ENCODE results near the gene MPDZ.
A peak's percentile ranks its signal among the peaks of the same experiment; 100 is the strongest.

The MPDZ gene

DNA sequence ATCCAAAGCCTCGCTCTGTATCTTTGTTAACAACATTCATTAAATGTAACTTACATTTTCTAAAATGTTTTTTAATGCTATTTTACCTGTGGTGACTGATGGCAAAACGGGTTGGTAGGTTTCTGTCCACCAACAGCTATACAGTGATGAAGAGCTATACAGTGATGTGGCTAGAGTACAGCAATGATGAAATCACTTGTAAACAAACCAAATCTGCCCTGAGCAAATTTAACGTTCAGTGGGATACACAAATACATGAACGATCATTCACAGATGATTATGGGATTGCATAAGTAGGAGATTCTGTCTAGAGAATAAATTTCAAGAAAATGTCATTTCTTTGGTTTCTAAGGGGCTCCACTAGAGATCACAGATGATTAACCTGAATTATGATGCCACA, 132.7 kb downstream of the MPDZ start:
- Histone ChIP-seq H3K9me3 (replicated peaks in 1 of 2; ENCODE audit: control insufficient read depth in 2 of 2, insufficient read depth in 1 of 2, low read depth in 1 of 2, low read length in 2 of 2) (no peaks in the 10 kb centered on the region), H2BK12ac (ENCODE audit: low read length) (no peak overlapping the region), H2AFZ (ENCODE audit: low read length) (no peak overlapping the region), H3K9ac (ENCODE audit: low read depth, low read length, poor library complexity) (no peak overlapping the region), H3K4ac (ENCODE audit: low read length) (no peak overlapping the region), H3K79me1 (ENCODE audit: low read depth, low read length) (no peaks in the 10 kb centered on the region), H3K4me3 (ENCODE audit: low read length in 2 of 2) (no peak overlapping the region), H3K23ac (ENCODE audit: low read depth, low read length, poor library complexity) (no peak overlapping the region), H3K4me2 (ENCODE audit: insufficient read depth, low read length, poor library complexity, severe bottlenecking) (no peak overlapping the region), H3K36me3 (replicated peaks in 1 of 2; ENCODE audit: control insufficient read depth in 2 of 2, insufficient read depth in 2 of 2, low read length in 2 of 2) (peaks cover 2 to 54% of the 10 kb centered on the region in 2 donors), H2BK120ac (ENCODE audit: low read depth, low read length) (no peak overlapping the region), H3K27ac (replicated peaks; ENCODE audit: low read length) (no peak overlapping the region), H3K14ac (ENCODE audit: low read length) (no peak overlapping the region), H4K8ac (ENCODE audit: low read depth, low read length) (no peak overlapping the region), H3K27me3 (ENCODE audit: control insufficient read depth in 3 of 3, insufficient read depth in 3 of 3, low read depth in 1 of 3, low read length in 3 of 3) (no peaks in the 10 kb centered on the region), H3K4me1 (ENCODE audit: control insufficient read depth in 2 of 2, insufficient read depth in 1 of 2, low read depth in 1 of 2, low read length in 2 of 2) (peaks cover 5 to 14% of the 10 kb centered on the region in 2 donors), H3K18ac (ENCODE audit: low read length) (no peak overlapping the region), H2BK5ac (ENCODE audit: low read length) (no peak overlapping the region), H4K91ac (ENCODE audit: low read depth, low read length, poor library complexity) (no peak overlapping the region), H2AK5ac (ENCODE audit: low read depth, low read length) (no peak overlapping the region), H2BK15ac (ENCODE audit: low read length) (no peak overlapping the region)
- WGBS, 2 donors (ENCODE audit: extremely low coverage in 2 of 2, insufficient read length in 2 of 2, insufficient replicate concordance in 1 of 2), result no CpG with 5 or more reads among the region's 4 CpGs
- no peak for DNase-seq (ENCODE audit: low spot score)

DNA sequence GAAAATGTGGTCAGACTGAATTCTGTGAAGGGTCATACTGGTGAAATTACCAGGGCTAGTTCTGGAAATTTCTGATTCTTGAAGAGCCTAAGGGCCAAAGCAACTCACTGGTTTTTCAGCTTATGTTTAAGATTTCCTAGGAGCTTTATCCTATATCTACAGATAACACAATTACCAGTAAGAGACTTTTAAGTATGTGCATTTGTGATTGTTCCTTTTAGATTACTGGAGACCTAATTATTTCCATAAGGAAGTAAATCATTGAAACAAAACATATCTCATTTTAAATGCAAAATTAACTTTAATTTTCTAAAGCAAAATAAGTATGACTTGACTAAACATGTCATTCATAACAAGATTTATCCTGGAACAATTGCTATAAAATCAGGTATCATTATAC, 134.2 kb downstream of the MPDZ start:
- no peak overlapping the region for H3K14ac ChIP-seq (ENCODE audit: low read length)
- no peak for DNase-seq (ENCODE audit: low spot score)
- H3K36me3 ChIP-seq (replicated peaks in 1 of 2; ENCODE audit: control insufficient read depth in 2 of 2, insufficient read depth in 2 of 2, low read length in 2 of 2), result peaks cover 2 to 40% of the 10 kb centered on the region in 2 donors
- no peak overlapping the region for H2AK5ac ChIP-seq (ENCODE audit: low read depth, low read length)
- H3K9me3 ChIP-seq (replicated peaks in 1 of 2; ENCODE audit: control insufficient read depth in 2 of 2, insufficient read depth in 1 of 2, low read depth in 1 of 2, low read length in 2 of 2), result no peaks in the 10 kb centered on the region
- H2AFZ ChIP-seq (ENCODE audit: low read length), result no peak overlapping the region
- no peak overlapping the region for H3K9ac ChIP-seq (ENCODE audit: low read depth, low read length, poor library complexity)
- no peak overlapping the region for H3K4me2 ChIP-seq (ENCODE audit: insufficient read depth, low read length, poor library complexity, severe bottlenecking)
- no peak overlapping the region for H2BK5ac ChIP-seq (ENCODE audit: low read length)
- H2BK15ac ChIP-seq (ENCODE audit: low read length), result no peak overlapping the region
- no peak overlapping the region for H3K18ac ChIP-seq (ENCODE audit: low read length)
- no peak overlapping the region for H2BK12ac ChIP-seq (ENCODE audit: low read length)
- H2BK120ac ChIP-seq (ENCODE audit: low read depth, low read length), result no peak overlapping the region
- no peaks in the 10 kb centered on the region for H3K79me1 ChIP-seq (ENCODE audit: low read depth, low read length)
- no peak overlapping the region for H4K91ac ChIP-seq (ENCODE audit: low read depth, low read length, poor library complexity)
- no peak overlapping the region for H3K4ac ChIP-seq (ENCODE audit: low read length)
- H3K27me3 ChIP-seq (ENCODE audit: control insufficient read depth in 3 of 3, insufficient read depth in 3 of 3, low read depth in 1 of 3, low read length in 3 of 3), result no peaks in the 10 kb centered on the region
- H3K4me1 ChIP-seq (ENCODE audit: control insufficient read depth in 2 of 2, insufficient read depth in 1 of 2, low read depth in 1 of 2, low read length in 2 of 2), result peaks cover 6 to 27% of the 10 kb centered on the region in 2 donors
- no peak overlapping the region for H3K27ac ChIP-seq (replicated peaks; ENCODE audit: low read length)
- H3K4me3 ChIP-seq (ENCODE audit: low read length in 2 of 2), result no peak overlapping the region
- H4K8ac ChIP-seq (ENCODE audit: low read depth, low read length), result no peak overlapping the region
- no peak overlapping the region for H3K23ac ChIP-seq (ENCODE audit: low read depth, low read length, poor library complexity)

DNA sequence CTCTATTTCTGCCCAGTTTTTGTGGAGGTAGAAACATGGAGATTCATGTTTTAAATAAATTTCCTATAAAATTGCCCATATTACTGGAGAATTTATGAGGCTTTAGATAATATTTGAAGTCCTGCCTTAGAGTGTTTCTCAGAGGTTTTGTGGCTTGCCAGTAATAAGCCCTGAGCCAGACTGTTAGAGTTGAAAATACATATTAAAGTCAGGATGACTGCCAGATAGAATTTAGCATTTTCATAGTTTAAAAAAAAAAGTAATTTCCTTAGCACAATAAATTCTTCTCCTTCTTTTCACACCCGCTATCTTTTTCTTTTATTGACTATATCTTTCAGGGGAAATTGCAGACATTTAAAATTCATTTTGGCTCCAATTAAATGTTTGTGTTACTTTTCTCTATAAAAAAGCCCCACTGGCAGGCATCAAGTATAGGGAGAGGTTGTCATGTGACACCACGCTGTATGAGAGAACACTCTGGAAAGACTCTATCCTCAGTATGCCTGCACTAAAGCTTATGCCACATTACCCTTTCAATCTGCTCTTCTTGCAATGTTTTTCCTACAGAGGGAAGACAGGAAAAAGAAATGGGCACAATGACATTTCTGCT, 135.2 kb downstream of the MPDZ start:
- Histone ChIP-seq H4K8ac (ENCODE audit: low read depth, low read length) (no peak overlapping the region), H2BK15ac (ENCODE audit: low read length) (no peak overlapping the region), H2AFZ (ENCODE audit: low read length) (no peak overlapping the region), H2AK5ac (ENCODE audit: low read depth, low read length) (no peak overlapping the region), H3K27ac (replicated peaks; ENCODE audit: low read length) (no peak overlapping the region), H3K36me3 (replicated peaks in 1 of 2; ENCODE audit: control insufficient read depth in 2 of 2, insufficient read depth in 2 of 2, low read length in 2 of 2) (peaks cover 0 to 31% of the 10 kb centered on the region in 2 donors), H2BK12ac (ENCODE audit: low read length) (no peak overlapping the region), H2BK5ac (ENCODE audit: low read length) (no peak overlapping the region), H3K79me1 (ENCODE audit: low read depth, low read length) (no peaks in the 10 kb centered on the region), H3K9ac (ENCODE audit: low read depth, low read length, poor library complexity) (no peak overlapping the region), H3K27me3 (ENCODE audit: control insufficient read depth in 3 of 3, insufficient read depth in 3 of 3, low read depth in 1 of 3, low read length in 3 of 3) (no peaks in the 10 kb centered on the region), H3K18ac (ENCODE audit: low read length) (no peak overlapping the region), H3K4me1 (ENCODE audit: control insufficient read depth in 2 of 2, insufficient read depth in 1 of 2, low read depth in 1 of 2, low read length in 2 of 2) (peaks cover 6 to 35% of the 10 kb centered on the region in 2 donors), H3K4ac (ENCODE audit: low read length) (no peak overlapping the region), H3K23ac (ENCODE audit: low read depth, low read length, poor library complexity) (no peak overlapping the region), H4K91ac (ENCODE audit: low read depth, low read length, poor library complexity) (no peak overlapping the region), H2BK120ac (ENCODE audit: low read depth, low read length) (no peak overlapping the region), H3K4me3 (ENCODE audit: low read length in 2 of 2) (no peak overlapping the region), H3K9me3 (replicated peaks in 1 of 2; ENCODE audit: control insufficient read depth in 2 of 2, insufficient read depth in 1 of 2, low read depth in 1 of 2, low read length in 2 of 2) (no peaks in the 10 kb centered on the region), H3K14ac (ENCODE audit: low read length) (no peak overlapping the region), H3K4me2 (ENCODE audit: insufficient read depth, low read length, poor library complexity, severe bottlenecking) (no peak overlapping the region)
- 100% methylated on average over 1 of the region's 2 CpGs for WGBS, 2 donors (ENCODE audit: extremely low coverage in 2 of 2, insufficient read length in 2 of 2, insufficient replicate concordance in 1 of 2)
- DNase-seq (ENCODE audit: low spot score), result no peak

DNA sequence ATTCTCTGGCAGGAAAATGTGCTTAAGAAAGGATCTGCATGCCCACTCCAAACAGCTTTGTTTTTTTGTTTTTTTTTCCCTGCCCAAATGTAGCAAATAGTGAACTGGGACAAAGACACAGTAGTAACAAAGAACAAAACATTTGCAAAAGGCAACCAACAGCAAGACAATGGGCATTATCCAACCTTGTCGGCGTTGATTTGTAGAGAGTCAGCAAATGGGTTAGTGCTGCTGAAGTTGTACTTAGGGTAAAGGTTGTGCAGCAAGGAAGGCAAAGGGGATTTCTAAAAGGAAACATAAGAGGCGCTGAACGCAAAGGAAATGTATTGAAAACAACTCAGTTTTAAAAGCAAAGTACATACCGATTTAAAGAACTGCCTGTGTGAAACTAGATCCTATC, 136.2 kb downstream of the MPDZ start:
- H3K27me3 ChIP-seq (ENCODE audit: control insufficient read depth in 3 of 3, insufficient read depth in 3 of 3, low read depth in 1 of 3, low read length in 3 of 3), result no peaks in the 10 kb centered on the region
- H3K27ac ChIP-seq (replicated peaks; ENCODE audit: low read length), result no peak overlapping the region
- peak; percentile 12 for DNase-seq (ENCODE audit: low spot score)
- H2BK12ac ChIP-seq (ENCODE audit: low read length), result no peak overlapping the region
- no peak overlapping the region for H4K8ac ChIP-seq (ENCODE audit: low read depth, low read length)
- no peak overlapping the region for H3K14ac ChIP-seq (ENCODE audit: low read length)
- no peak overlapping the region for H3K4ac ChIP-seq (ENCODE audit: low read length)
- no peak overlapping the region for H2AFZ ChIP-seq (ENCODE audit: low read length)
- no peaks in the 10 kb centered on the region for H3K9me3 ChIP-seq (replicated peaks in 1 of 2; ENCODE audit: control insufficient read depth in 2 of 2, insufficient read depth in 1 of 2, low read depth in 1 of 2, low read length in 2 of 2)
- H3K18ac ChIP-seq (ENCODE audit: low read length), result no peak overlapping the region
- peaks cover 6 to 39% of the 10 kb centered on the region in 2 donors for H3K4me1 ChIP-seq (ENCODE audit: control insufficient read depth in 2 of 2, insufficient read depth in 1 of 2, low read depth in 1 of 2, low read length in 2 of 2)
- no peak overlapping the region for H3K4me2 ChIP-seq (ENCODE audit: insufficient read depth, low read length, poor library complexity, severe bottlenecking)
- H3K79me1 ChIP-seq (ENCODE audit: low read depth, low read length), result no peaks in the 10 kb centered on the region
- no peak overlapping the region for H2BK5ac ChIP-seq (ENCODE audit: low read length)
- WGBS, 2 donors (ENCODE audit: extremely low coverage in 2 of 2, insufficient read length in 2 of 2, insufficient replicate concordance in 1 of 2), result no CpG with 5 or more reads among the region's 5 CpGs
- peaks cover 0 to 38% of the 10 kb centered on the region in 2 donors for H3K36me3 ChIP-seq (replicated peaks in 1 of 2; ENCODE audit: control insufficient read depth in 2 of 2, insufficient read depth in 2 of 2, low read length in 2 of 2)
- no peak overlapping the region for H4K91ac ChIP-seq (ENCODE audit: low read depth, low read length, poor library complexity)
- H3K9ac ChIP-seq (ENCODE audit: low read depth, low read length, poor library complexity), result no peak overlapping the region
- no peak overlapping the region for H3K23ac ChIP-seq (ENCODE audit: low read depth, low read length, poor library complexity)
- H2BK120ac ChIP-seq (ENCODE audit: low read depth, low read length), result no peak overlapping the region
- no peak overlapping the region for H2BK15ac ChIP-seq (ENCODE audit: low read length)
- no peak overlapping the region for H3K4me3 ChIP-seq (ENCODE audit: low read length in 2 of 2)
- no peak overlapping the region for H2AK5ac ChIP-seq (ENCODE audit: low read depth, low read length)

All from neuronal stem cell (in vitro differentiated cells).